SW 1271 (cell line): ENCODE measurements around the gene NLK.
A peak's percentile ranks its signal among the peaks of the same experiment; 100 is the strongest.
"Not testable (repeated sequence)": the region's sequence is repeated elsewhere in the genome, so short reads cannot be mapped to it uniquely, and the experiment has no call there.

ENCODE experiments used
- DNase-seq, 2 experiments: peaks; one replicate each; lab custom pipeline; 2025; lab: John Stamatoyannopoulos, UW

NLK gene

DNA sequence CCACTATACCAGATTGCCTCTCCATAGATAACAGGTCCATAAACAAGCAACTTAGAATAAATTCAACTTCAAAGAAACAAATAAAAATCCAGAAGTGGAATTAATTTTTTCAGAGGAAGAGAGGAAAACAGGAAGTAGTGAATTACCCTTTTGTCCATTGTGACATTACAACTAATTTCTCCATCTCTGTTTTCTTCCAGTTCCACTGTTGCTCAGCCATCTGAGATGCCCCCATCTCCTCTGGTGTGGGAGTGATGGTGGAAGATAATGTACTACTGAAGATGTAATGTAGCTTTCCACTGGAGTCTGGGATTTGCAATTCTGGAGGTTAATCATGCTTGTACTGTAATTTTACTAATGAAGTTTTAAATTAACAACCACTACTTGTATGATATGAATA is 151.9 kb downstream of the NLK start:
- no peak for DNase-seq

DNA sequence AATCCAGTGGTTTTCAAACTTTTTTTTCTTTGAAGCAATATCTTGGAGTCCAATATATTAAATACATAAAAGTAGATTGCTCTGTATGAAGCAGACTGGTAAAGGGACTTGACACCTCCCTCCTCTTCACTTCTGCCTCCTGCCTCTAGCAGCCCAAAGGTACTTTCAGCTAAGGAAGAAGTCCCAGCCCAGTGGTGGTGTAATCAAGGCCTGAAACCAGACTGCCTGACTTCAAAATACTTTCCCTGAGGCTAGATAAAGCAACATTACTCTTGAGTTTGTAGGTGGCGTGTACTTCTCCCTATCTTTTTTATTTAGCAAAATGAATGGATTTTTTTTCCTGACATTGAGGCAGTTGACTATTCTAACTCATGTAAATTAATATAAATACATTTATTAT is 154.2 kb downstream of the NLK start:
- no peak for DNase-seq

DNA sequence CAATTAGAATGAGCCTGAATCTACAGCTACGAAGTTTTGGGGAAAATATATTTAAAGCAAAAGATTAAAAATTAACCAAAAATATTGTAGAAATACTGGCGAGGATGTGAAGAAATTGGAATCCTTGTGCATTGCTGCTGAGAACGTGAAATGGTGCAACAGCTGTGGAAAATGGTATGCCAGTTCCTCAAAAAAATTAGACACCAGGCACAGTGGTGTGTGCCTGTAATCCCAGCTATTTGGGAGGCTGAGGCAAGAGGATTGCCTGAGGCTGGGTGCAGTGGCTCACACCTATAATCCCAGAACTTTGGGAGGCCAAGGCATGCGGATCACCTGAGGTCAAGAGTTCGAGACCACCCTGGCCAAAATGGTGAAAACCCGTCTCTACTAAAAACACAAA is 156.6 kb downstream of the NLK start:
- DNase-seq, result no peak

DNA sequence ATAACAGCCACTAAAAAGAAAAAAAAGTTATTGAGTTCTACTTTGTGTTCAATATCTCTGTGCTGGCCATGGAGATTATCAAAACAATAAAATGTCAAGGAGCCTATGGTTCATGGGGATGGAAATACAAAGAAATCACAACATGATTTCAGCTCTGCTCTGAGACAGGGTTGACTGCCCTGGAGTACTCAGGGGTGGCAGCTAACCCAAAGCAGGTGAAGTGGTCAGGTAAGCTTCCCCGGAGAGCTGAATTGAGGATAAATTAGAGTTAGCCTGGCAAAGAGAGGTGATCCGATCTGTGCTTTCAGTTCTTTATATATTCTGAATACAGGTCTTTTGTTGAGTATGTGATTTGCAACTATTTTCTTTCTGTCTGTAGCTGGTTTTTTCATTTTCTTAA is 157.3 kb downstream of the NLK start:
- no peak for DNase-seq

DNA sequence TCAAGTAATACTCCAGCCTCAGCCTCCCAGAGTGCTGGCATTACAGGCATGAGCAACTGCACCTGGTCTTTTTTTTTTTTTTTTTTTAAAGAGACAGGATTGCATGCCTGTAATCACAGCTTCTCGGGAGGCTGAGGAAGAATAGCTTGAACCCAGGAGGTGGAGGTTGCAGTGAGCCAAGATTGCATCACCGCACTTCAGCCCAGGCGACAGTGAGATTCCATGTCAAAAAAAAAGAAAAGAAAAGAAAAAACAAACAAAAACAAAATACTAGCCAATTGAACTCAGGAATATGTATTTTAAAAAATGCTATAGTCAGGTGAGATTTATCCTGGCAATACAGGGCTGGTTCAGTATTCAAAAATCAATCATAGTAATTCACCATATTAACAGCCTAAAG is 158.8 kb downstream of the NLK start:
- no peak for DNase-seq

DNA sequence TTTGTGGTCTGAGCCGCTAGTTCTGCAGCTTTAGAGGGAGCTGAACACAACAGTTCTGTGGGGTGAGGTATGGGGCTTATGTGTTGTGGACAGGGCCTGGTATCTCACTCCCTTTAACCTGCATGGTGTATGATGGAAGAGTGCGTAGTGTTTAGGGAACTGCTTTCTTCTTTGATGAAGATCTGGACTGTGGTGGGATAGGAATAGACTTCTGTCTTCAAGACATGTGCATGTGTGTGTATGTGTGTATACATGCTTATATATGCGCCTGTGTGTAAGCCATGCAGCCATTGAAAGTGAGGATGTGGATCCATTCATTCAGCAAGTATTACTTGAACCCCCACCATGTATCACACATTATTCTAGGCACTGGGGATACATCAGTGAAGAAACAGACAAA is 161.8 kb downstream of the NLK start:
- DNase-seq, result no peak

DNA sequence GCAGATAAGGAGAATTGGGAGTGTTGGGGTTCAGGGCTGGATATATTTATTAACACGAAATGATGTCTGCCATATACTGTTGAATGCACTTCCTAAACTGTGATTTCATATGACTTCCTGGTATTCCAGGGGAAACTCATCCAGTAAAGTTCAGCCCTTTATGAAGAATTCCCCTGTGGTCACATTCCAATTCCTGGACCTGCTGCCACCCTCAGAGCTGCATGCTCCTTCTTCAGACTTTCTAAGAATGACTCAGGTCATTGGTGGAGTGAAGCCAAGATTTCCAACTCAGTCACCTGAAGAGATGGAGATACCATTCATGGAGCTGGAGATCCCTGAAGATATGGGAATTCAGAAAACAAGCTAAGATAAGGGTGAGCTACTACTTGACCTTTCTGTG is 162.3 kb downstream of the NLK start:
- peak in 1 of 2 experiments; percentile 16 for DNase-seq

DNA sequence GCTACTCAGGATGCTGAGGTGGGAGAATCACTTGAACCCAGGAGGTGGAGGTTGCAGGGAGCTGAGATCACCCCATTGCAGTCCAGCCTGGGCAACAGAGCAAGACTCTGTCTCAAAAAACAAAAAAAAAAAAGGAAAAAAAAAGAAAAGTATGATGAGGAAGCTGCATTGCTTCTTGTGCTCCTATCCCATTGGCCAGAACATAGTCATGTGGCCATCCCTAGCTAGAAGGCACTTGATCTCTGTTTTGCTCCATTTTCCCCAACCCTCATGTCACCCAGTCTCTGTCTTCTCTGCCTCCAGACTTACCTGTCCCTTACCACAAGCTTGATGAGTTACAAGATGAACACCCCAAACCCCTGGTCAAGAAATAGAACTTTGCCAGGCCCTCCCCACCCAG is 163.8 kb downstream of the NLK start:
- DNase-seq, result no peak

DNA sequence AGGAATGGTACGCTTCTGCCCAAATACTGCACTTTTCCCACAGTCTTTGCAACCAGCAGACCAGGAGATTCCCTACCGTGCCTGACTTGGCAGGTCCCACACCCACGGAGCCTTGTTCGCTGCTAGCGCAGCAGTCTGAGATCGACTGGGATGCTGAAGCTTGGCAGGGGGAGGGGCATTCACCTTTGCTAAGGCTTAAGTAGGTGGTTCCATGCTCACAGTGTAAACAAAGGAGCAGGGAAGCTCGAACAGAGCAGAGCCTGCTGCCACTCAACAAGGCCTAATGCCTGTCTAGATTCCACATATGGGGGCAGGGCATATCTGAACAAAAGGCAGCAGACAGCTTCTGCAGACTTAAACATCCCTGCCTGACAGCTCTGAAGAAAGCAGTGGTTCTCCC is 169.3 kb downstream of the NLK start:
- no peak for DNase-seq

DNA sequence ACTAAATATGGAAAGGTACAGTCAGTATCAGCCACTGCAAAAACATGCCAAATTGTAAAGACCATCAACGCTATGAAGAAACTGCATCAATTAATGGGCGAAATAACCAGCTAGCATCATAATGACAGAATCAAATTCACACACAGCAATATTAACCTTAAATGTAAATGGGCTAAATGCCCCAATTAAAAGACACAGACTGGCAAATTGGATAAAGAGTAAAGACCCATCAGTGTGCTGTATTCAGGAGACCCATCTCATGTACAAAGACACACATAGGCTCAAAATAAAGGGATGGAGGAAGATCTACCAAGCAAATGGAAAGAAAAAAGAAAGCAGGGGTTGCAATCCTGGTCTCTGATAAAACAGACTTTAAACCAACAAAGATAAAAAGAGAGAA is 171.1 kb downstream of the NLK start:
- DNase-seq, result not testable (repeated sequence)

DNA sequence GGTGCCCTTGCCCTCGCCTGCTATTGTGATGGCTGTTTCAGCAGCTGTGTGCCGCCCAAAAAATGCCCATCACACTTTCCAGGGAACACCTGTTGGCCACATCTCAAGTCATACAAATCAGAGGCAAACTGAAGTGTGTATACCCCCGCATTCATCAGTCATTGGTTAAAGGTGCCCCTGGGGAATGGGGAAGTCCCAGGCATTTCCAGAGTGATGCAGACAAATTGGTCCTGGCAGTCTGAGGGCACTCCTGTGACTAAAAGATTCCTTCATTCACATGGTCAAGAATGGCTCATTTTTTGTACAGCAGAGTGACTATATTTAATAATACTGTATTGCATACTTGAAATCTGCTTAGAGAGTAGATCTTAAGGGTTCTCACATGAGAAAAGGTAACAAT is 173.6 kb downstream of the NLK start:
- no peak for DNase-seq

DNA sequence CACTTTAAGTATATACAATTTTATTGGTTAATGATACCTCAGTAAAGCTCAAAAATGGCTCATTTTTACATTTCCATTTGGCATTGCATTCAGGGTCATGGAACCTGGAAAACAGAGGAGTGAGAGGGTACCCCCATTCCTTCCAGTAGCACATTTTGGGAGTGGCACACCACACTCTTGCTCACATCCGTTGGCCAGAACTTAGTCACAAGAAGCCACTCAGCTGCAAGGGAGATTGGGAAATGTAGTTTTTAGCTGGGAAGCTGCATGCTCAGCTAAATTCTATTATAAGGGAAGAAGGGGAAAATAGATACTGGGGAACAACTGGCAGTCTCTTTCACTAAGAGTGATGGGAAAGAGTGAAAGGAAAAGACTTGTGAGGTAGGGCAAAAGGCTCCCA is 174.1 kb downstream of the NLK start:
- peak in 1 of 2 experiments; percentile 48 for DNase-seq

DNA sequence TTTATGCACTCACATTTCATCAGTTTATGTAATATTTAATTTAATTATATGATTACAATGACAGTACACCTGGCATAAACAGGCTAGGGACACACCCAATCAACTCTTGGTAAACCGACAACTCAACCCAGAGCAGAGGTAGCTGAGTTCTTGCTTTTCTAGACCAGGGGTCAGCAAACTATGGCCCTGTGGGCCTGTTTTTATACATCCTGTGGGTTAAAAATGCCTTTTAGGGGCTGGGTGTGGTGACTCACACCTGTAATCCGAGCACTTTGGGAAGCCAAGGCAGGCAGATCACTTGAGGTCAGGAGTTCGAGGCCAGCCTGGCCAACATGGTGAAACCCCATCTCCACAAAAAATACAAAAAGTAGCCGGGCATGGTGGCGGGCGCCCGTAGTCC is 177.3 kb downstream of the NLK start:
- DNase-seq, result no peak

DNA sequence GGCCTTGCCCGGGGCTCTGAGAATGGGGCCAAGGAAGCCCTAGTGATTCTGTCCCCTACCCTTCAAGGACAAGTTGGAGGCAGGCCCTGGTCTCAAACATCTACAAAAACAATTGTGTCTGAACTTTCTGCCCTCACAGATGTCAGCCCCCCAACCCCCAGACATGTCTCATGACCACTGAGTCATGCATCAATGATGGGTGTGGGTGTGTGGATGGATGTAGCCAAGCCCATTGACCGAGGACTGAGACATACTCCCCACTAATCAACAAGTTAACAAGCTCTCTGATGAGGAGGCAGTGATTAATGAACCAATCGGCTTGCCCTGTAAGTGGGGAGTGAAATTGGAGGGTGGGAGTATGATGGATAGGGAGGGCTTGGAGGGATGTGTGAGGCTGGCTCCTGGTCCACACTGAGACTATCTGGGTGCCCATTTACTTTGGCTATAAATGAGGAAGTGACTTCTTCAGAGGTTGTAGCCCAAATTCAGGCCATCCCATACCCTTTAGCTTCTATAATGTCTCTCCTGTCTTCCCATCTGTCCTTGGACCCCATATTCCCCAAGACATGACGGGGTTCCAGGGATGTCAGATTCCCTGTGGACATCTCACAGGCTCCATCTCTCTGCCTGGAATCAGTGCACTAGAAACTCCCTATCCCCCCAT is 179.4 kb downstream of the NLK start:
- DNase-seq, result no peak

DNA sequence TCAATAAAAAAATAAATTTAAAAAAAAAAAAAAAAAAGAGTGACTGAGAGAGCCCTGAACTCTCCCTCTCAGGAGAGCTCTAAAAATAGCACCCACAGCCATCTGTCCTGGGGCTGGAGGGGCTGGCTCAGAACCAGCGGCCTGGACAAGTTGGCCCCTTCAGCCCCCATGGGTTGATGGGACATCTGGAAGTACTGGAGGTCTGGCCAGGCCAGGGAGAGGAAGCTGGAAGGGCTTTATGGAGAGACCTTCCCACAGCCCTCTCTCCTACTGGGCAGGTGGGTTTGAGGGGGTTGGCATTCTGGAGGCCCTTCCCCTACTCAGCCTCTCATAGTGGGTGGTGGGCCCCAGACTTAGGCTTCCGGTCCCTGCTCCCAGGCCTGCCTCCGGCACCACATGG is 182.8 kb downstream of the NLK start:
- DNase-seq, result no peak

DNA sequence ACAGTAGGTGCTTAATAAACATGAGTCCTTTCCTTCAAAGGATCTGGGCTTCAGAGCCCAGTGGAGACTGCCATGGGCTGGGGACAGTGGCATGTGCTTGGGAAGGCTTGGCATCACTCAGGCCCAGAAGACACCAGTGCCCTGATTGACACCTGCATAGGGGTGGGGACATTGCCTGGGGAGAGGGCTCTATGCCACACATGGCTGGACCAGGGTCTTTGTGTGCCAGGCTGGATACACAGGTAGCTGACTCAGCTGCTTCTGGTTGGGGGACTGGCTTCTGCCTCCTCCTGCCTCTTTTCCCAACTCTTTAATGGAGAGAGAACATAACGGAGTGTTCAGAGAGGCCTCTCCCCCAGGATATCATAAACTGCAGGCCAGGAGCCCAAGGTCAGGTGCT is 183.4 kb downstream of the NLK start:
- no peak for DNase-seq

DNA sequence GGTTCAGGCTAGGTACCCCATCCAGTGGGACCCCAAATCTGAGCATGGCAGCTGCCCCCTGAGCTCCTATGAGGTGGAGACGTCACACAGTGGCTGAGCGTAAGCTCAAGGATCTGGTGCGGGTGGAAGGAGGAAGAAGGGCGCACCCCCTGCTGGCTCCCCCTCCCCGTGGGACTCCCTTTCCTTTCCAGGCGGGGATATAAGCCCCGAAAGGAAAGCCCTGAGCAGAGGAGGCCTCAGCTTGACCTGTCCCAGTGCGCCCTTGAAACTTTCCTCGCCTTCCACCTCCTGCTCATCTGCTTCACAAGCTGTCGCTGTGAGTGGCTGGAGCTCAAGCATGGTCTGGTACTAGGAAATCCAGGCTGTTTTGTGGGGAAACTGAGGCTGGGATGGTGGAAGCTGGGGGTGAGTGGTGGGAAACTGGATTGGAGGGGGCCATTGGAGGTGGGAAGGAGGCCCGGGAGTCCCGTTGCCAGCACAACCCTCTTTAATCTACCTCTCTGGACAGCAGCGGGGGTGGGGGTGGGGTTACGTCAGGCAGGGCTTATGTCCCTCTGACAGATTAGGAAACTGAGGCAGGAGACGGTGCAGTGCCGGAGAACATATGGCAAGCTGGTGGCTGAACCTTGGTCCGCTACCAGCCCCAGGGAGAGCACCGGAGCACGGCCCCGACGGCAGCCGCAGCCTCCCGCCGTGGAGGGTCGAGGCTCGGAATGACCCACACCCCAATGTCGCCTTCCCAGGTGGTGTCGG is 184.3 kb downstream of the NLK start:
- no peak for DNase-seq

DNA sequence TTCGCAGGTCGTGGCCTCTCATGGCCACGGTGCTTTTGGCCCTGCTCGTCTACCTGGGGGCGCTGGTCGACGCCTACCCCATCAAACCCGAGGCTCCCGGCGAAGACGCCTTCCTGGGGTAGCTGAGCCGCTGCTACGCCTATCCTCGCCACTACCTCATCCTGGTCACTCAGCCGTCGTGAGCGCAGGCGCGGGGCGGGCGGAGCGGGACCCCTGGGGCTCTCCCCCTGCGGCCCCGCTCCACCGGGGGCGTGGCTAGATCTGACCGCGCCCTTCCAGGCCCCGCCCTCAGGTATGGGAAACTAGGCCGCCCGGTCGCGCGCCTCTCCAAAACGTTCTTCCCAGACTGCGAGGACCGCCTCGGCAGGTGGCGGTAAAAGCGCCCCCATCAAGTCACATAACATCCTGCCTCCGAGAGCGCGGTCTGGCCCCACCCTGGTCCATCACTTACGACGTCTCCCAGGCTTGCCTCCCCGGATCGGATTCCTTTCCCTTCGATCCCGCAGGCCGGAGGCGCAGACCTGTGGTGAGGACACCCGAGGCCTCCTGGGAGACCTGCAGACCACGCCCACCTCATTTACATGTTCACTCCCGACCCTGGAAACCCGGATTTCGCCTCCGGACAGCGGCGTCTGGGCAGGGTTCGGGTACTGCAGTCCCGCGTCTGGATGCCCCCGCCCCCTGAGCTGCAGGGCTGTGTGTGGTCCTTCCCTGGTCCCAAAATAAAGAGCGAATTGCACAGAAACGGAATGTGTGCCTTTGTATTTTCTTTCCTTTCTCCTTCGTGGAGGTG is 185.0 kb downstream of the NLK start:
- no peak for DNase-seq

DNA sequence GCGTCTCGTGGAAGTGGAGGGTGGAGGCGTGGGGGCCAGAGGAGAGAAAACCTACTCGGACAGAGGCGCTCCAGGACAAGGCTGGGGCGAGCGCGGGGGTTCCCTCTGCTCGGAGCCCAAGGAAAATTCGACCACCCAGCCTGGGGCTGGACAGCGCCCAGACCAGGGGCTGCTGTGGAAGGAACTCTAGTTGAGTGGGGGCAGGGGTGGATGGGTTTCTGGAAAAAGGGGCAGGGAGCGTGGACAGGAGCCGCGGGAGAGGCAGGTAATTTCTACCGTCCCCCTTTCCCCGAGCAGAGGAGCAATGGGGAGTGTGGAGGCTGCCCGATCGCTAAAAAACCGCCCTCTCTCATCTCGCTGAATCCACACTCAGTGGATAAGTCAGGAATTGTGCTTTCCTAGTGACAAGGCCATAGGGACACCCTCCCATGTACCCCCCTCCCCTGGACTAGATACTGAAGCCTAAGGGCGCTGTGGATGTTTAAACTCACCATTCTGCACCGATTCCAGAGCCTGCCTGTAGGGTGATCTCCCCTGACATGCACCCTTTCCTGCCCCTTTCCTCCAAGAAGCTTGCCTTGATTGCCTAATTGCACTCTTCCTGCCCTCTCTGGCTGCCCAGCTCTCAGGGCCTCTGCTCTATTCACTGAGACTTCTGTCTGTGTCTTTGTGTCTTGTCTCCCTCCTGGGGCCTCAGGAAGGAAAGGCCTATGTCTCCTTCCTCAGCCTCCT is 185.8 kb downstream of the NLK start:
- DNase-seq, result no peak

DNA sequence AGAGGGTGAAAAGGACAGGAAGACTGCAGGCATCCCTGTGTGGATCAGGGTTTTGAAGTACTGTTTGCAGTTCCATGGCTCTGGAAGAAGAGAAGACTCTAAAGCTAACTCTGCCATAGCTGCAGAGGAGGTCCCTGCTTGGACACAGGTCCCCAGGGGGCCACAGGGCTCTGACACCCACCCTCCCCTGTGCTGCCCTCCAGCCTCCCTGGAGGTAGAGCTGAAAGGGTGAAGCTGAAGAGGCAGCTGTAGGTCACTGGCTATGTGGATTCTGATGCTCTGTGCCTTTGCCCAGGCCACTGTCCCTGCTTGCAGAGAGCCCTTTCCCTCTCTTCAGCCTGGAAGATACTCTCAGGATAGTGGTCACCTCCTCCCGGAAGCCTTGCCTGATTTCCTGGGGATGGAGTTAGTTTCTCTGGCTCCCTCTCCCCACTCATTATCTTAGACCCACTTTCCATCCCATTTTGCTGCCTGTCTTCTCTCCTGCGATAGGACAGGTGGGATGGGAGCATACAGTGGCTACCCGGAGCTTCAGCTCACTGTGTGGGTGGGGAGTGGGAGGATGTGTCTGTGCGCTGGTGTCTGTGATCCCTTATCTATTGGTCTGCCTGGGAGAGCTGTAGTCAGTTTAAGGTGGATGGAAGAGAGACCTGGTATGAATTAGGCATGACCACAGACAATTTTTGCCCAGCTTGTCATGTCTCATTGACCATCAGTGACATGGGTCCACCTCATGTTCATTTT is 186.7 kb downstream of the NLK start:
- DNase-seq, result no peak

DNA sequence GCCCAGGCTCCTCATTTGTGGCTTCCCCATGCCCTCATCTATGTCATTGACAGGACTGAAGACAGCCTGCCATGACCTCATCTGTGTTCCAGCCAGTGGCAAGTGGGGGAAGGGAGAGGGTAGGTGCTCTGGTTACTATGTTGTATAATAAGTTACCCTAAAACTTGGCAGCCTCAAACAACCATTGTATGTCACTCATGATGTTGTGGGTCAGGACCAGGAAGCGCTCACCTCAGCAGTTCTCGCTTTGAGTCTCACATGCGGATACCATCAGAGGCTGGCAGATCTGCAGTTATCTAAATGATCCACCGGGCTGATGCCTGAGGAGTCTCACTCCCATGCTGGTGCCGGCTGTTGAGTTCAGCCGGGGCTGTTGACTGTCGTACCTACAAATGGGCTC is 187.5 kb downstream of the NLK start:
- no peak for DNase-seq

DNA sequence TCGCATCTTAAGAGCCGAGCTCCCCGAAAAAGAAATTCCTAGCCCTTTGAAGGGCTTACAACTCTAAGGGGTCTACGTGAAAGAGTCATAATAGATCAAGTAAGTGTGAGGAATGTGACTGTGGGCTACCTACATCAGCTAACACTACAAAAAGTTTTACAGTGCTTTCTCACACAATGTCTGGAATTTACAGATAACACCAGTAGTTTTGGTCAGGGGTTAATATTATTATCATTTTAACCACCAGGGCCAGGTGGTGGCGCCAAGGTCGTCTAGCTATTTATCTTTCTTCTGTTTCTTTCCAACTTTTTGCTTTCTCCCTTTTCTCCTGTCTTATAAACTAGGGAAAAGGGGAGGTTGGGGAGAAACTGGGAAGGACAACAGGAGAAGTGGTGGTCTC is 188.1 kb downstream of the NLK start:
- not testable (repeated sequence) for DNase-seq
